ENCODE data around the gene SLC25A42.

Gene SLC25A42

DNA sequence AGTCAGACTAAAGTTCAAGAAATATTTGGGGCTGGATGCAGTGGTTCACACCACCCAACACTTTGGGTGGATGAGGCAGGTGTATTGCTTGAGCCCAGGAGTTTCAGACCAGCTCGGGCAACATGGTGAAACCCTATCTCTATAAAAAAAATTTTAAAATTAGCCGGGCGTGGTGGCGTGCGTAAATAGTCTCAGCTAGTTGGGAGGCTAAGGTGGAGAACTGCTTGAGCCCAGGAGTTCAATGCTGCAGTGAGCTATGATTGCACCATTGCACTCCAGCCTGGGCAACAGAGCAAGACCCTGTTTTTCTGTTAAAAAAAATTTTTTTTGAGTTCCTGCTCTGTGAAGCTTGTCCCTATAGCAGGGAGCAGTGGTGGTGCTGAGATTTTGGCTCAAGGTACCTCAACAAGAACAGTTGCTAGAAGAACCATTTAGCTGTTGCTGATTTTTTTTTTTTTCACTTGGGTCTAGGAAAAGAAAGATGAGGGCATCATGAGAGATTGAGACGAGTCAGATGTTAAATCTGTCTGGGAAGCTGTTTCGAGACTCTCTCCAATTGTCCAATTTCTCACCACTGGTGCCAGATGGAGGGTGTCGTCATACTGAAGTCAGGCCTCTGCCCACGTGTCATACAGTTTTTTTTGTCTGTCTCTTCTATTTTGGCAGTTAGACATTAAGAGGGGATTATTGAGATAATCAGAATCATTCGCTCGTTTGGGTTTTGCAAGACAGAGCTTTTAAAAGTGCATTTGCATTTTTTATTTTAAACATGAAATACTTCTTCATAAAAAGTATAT, 3.7 kb downstream of the SLC25A42 start:
- no peak overlapping the region for H3K4me3 ChIP-seq (replicated peaks in 1 of 2; ENCODE audit: low read depth in 2 of 2, low read length in 2 of 2)
- DNase-seq (ENCODE audit: low read depth in 2 of 2), result peak in 1 of 2 donors; percentile 34
- no peak for TF ChIP-seq CTCF (IDR thresholded peaks at IDR 0.05; ENCODE audit: low read depth, low read length)

GRCh38 chr19:19068659-19069654, 5.2 kb downstream of the SLC25A42 start:
- no peak for TF ChIP-seq CTCF (IDR thresholded peaks at IDR 0.05; ENCODE audit: low read depth, low read length)
- DNase-seq (ENCODE audit: low read depth in 2 of 2), result no peak
- H3K4me3 ChIP-seq (replicated peaks in 1 of 2; ENCODE audit: low read depth in 2 of 2, low read length in 2 of 2), result no peak overlapping the region

GRCh38 chr19:19071897-19072296, 8.1 kb downstream of the SLC25A42 start:
- no peak for TF ChIP-seq CTCF (IDR thresholded peaks at IDR 0.05; ENCODE audit: low read depth, low read length)
- no peak overlapping the region for H3K4me3 ChIP-seq (replicated peaks in 1 of 2; ENCODE audit: low read depth in 2 of 2, low read length in 2 of 2)
- no peak for DNase-seq (ENCODE audit: low read depth in 2 of 2)

- H3K4me3 ChIP-seq (replicated peaks in 1 of 2; ENCODE audit: low read depth in 2 of 2, low read length in 2 of 2), result no peak overlapping the region
- no peak for TF ChIP-seq CTCF (IDR thresholded peaks at IDR 0.05; ENCODE audit: low read depth, low read length)
- no peak for DNase-seq (ENCODE audit: low read depth in 2 of 2)
These were observed 10.5 kb downstream of the SLC25A42 start for GRCh38 chr19:19074196-19074882.

DNA sequence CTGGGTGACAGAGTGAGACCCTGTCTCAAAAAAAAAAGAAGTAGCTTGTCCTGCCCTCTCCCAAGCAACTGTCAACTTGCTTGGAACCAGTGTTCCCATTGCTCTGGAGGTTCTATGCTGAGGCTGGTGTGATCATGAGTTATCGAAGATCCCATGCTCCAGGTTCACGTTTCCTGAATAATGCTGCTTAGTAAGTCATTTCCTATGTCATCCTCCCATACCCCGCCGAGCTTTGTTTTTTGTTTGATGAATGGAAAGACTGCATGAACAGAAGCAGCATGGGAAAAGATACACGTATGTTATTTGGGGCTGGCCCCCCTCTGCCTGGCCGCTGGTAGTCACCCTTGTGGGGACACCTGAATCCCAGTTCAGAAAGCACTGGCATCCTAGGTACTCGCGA, 11.3 kb downstream of the SLC25A42 start:
- DNase-seq (ENCODE audit: low read depth in 2 of 2), result no peak
- H3K4me3 ChIP-seq (replicated peaks in 1 of 2; ENCODE audit: low read depth in 2 of 2, low read length in 2 of 2), result no peak overlapping the region
- no peak for TF ChIP-seq CTCF (IDR thresholded peaks at IDR 0.05; ENCODE audit: low read depth, low read length)

DNA sequence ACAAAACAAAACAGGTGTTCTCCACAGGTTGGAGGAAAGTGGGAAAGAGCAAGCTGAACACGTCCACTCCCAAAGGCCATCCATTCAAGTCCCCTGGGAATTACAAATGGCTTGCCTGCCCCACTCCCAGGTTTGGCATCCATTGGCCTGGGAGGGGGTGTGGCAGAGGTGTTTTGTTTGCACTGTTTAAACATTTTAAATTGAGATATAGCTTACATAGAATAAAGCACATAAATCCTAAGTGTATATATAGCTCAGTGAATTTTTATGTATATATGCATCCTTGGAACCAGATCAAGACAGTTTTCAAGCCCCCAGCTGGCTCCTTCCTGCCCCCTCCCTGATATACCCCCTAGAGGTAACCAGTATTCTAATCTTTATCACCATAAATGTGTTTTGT, 12.7 kb downstream of the SLC25A42 start:
- no peak for TF ChIP-seq CTCF (IDR thresholded peaks at IDR 0.05; ENCODE audit: low read depth, low read length)
- DNase-seq (ENCODE audit: low read depth in 2 of 2), result no peak
- no peak overlapping the region for H3K4me3 ChIP-seq (replicated peaks in 1 of 2; ENCODE audit: low read depth in 2 of 2, low read length in 2 of 2)
